ENCODE results near the gene KIF11. TPM values are rescaled to one million over a fixed set of nuclear protein-coding genes. Genes with fewer than 3 reads are reported as not detected.

KIF11 gene
- total RNA-seq, 1 experiment from 2014 or later = 33.8 TPM

GRCh38 chr10:92699193-92699517 is 106.2 kb downstream of the KIF11 start:
- no peak for DNase-seq (ENCODE audit: low read depth, low spot score)
- BruUV-seq (replicated peaks) = no TSS peak
- no peak overlapping the region for H3K27ac ChIP-seq (ENCODE audit: low read depth, low read length)
- no peaks in the 10 kb centered on the region for H4K20me1 ChIP-seq (ENCODE audit: insufficient read depth)
- ChIA-PET CTCF (no interaction called here), RAD21 (ENCODE audit: low non-redundant PET in 1 of 2, low total read pairs in 2 of 2, uncharacterized antibody in 2 of 2, unreplicated experiment in 2 of 2) (no interaction called here), POLR2A (no interaction called here)
- no peaks in the 10 kb centered on the region for H3K79me2 ChIP-seq (ENCODE audit: insufficient read depth, low read length)
- no peak overlapping the region for H3K9ac ChIP-seq (ENCODE audit: low read length)
- intact Hi-C loops (cut with micrococcal nuclease) = no loop called here
- no peak overlapping the region for H2AFZ ChIP-seq (ENCODE audit: low read depth, low read length, poor library complexity, severe bottlenecking)
- no peaks in the 10 kb centered on the region for H3K4me1 ChIP-seq (ENCODE audit: control insufficient read depth in 1 of 2, insufficient read depth in 2 of 2, low read length in 2 of 2)
- H3K27me3 ChIP-seq (ENCODE audit: insufficient read depth, low read length) = no peaks in the 10 kb centered on the region
- no peak for ATAC-seq
- H3K9me2 ChIP-seq (ENCODE audit: insufficient read depth) = no peaks in the 10 kb centered on the region
- no peak overlapping the region for H3K4me2 ChIP-seq (ENCODE audit: low read length)
- no peak for TF ChIP-seq POLR2AphosphoS5 (IDR thresholded peaks at IDR 0.05; ENCODE audit: low read depth, low read length)
- no peak for TF ChIP-seq JUND (IDR thresholded peaks at IDR 0.05)
- TF ChIP-seq TCF7L2 (IDR thresholded peaks at IDR 0.05; ENCODE audit: borderline replicate concordance, extremely low read depth, insufficient read depth, insufficient read length) = no peak
- TF ChIP-seq SIN3A (IDR thresholded peaks at IDR 0.05; ENCODE audit: low read depth) = no peak
- TF ChIP-seq CEBPB (IDR thresholded peaks at IDR 0.05; ENCODE audit: low read depth) = no peak
- TF ChIP-seq FOSL1 (IDR thresholded peaks at IDR 0.05; ENCODE audit: low read depth) = no peak
- no peak for TF ChIP-seq ZFX (IDR thresholded peaks at IDR 0.05)
- H3K9me3 ChIP-seq (ENCODE audit: control insufficient read depth in 1 of 2, insufficient read depth in 1 of 2, low read depth in 1 of 2, low read length in 2 of 2) = no peaks in the 10 kb centered on the region
- H3K36me3 ChIP-seq (ENCODE audit: control insufficient read depth in 1 of 2, insufficient read depth in 2 of 2, low read length in 2 of 2) = peaks cover 0 to 2% of the 10 kb centered on the region in 2 experiments; a peak in 1 of 4 replicates
- no peak overlapping the region for H3K4me3 ChIP-seq (replicated peaks in 1 of 2; ENCODE audit: low read depth in 1 of 2, low read length in 2 of 2)

DNA sequence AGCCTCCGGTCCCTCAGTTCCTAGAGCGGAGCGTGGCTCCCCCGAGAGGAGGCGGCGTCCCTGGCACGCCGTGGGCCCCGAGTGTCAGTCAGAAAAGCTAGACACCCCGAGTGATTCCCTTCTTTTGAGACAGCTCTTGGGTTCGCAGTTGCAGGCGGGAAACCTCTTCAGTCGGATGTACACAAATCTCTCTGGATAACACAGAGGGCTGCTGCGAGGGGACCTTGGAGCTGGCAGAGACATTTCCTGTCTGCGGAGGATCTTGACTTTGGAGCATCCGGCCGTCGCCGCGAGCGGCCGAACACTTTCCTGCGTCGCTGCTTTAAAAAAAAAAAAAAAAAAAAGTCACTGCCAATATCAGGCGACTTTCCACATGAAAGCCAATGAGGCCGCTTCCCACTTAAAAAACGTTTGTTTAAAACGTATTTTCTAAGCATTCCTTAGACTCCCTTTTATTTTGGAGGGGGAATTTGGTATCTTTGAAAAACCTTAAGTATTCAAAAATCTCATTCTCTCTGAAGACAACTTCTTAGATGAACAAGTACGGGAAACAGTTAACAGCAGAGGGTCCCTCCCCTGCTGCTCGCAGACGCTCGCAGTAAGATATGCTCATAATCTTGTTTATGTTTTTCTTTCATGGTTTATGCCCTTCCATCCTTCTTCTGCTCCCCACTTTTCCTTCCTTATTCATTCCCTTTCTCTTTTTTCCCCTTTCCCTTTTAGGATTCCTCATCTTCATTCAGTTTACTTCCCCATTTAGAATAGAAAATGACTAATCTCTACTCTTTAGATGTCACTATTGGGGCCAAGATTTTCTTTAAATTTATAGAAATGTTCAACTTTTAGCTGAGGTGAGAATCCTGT is 106.8 kb downstream of the KIF11 start:
- DNase-seq (ENCODE audit: low read depth, low spot score) = no peak

More for the DNA sequence above, 106.8 kb downstream of the KIF11 start:
- ATAC-seq = no peak
- H3K4me3 ChIP-seq (replicated peaks in 1 of 2; ENCODE audit: low read depth in 1 of 2, low read length in 2 of 2) = no peak overlapping the region
- no peak for TF ChIP-seq POLR2A (IDR thresholded peaks at IDR 0.05; ENCODE audit: borderline replicate concordance, extremely low read depth, insufficient read depth, insufficient read length)
- no peak for TF ChIP-seq JUND (IDR thresholded peaks at IDR 0.05)
- TF ChIP-seq SP1 (IDR thresholded peaks at IDR 0.05; ENCODE audit: low read depth) = no peak
- TF ChIP-seq, protein P1, sequence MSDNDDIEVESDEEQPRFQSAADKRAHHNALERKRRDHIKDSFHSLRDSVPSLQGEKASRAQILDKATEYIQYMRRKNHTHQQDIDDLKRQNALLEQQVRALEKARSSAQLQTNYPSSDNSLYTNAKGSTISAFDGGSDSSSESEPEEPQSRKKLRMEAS (IDR thresholded peaks at IDR 0.05) = no peak
- no peak for TF ChIP-seq REST (IDR thresholded peaks at IDR 0.05; ENCODE audit: low read depth)
- TF ChIP-seq ZFX (IDR thresholded peaks at IDR 0.05) = no peak
- TF ChIP-seq EZH2phosphoT487 (IDR thresholded peaks at IDR 0.05; ENCODE audit: borderline replicate concordance) = no peak
- H3K9ac ChIP-seq (ENCODE audit: low read length) = no peak overlapping the region
- no peaks in the 10 kb centered on the region for H3K27me3 ChIP-seq (ENCODE audit: insufficient read depth, low read length)
- no peak overlapping the region for H3K27ac ChIP-seq (ENCODE audit: low read depth, low read length)
- no peaks in the 10 kb centered on the region for H3K4me1 ChIP-seq (ENCODE audit: control insufficient read depth in 1 of 2, insufficient read depth in 2 of 2, low read length in 2 of 2)
- RAD21 ChIA-PET (ENCODE audit: low non-redundant PET in 1 of 2, low total read pairs in 2 of 2, uncharacterized antibody in 2 of 2, unreplicated experiment in 2 of 2) = no interaction called here
- H3K4me2 ChIP-seq (ENCODE audit: low read length) = no peak overlapping the region
- no peaks in the 10 kb centered on the region for H3K9me2 ChIP-seq (ENCODE audit: insufficient read depth)
- H3K79me2 ChIP-seq (ENCODE audit: insufficient read depth, low read length) = no peaks in the 10 kb centered on the region
- intact Hi-C loops (cut with micrococcal nuclease) = no loop called here
- CTCF ChIA-PET = no interaction called here
- H3K36me3 ChIP-seq (ENCODE audit: control insufficient read depth in 1 of 2, insufficient read depth in 2 of 2, low read length in 2 of 2) = no peaks in the 10 kb centered on the region
- H4K20me1 ChIP-seq (ENCODE audit: insufficient read depth) = no peaks in the 10 kb centered on the region
- H3K9me3 ChIP-seq (ENCODE audit: control insufficient read depth in 1 of 2, insufficient read depth in 1 of 2, low read depth in 1 of 2, low read length in 2 of 2) = no peaks in the 10 kb centered on the region
- H2AFZ ChIP-seq (ENCODE audit: low read depth, low read length, poor library complexity, severe bottlenecking) = no peak overlapping the region
- POLR2A ChIA-PET = no interaction called here
- BruUV-seq (replicated peaks) = no TSS peak
